ENCODE data around the gene HIF1A. TPM values are rescaled to one million over a fixed set of nuclear protein-coding genes. Genes with fewer than 3 reads are reported as not detected.
"Not testable (repeated sequence)": the region's sequence is repeated elsewhere in the genome, so short reads cannot be mapped to it uniquely, and the experiment has no call there.

HIF1A gene
- total and polyA plus RNA-seq, 4 donors: 15.4 to 79.2 (median 34.8) TPM

- not testable (repeated sequence) for H3K9me3 ChIP-seq (ENCODE audit: control insufficient read depth in 4 of 4, low read length in 3 of 4); DNase-seq (ENCODE audit: low spot score); H3K27me3 ChIP-seq (ENCODE audit: control insufficient read depth in 4 of 4, insufficient read depth in 4 of 4, low read length in 3 of 4); H3K4me3 ChIP-seq (ENCODE audit: low read depth in 1 of 3, low read length in 3 of 3); H3K27ac ChIP-seq (ENCODE audit: low read depth in 1 of 2, low read length in 2 of 2); H3K9ac ChIP-seq (ENCODE audit: low read depth in 1 of 2, low read length in 2 of 2); H3K36me3 ChIP-seq (ENCODE audit: control insufficient read depth in 4 of 4, insufficient read depth in 3 of 4, low read depth in 1 of 4, low read length in 3 of 4)
- H3K4me1 ChIP-seq (ENCODE audit: control insufficient read depth in 4 of 4, insufficient read depth in 4 of 4, low read length in 3 of 4): peaks cover 14 to 25% (median 18%) of the 10 kb centered on the region in 4 donors
- WGBS: 69% methylated on average over 4 of the region's 4 CpGs
Observed at GRCh38 chr14:61708693-61709092, 13.4 kb downstream of the HIF1A start.

- H3K27me3 ChIP-seq (ENCODE audit: control insufficient read depth in 4 of 4, insufficient read depth in 4 of 4, low read length in 3 of 4): no peaks in the 10 kb centered on the region
- no peak overlapping the region for H3K9ac ChIP-seq (ENCODE audit: low read depth in 1 of 2, low read length in 2 of 2)
- peaks cover 17 to 37% (median 31%) of the 10 kb centered on the region in 4 donors for H3K4me1 ChIP-seq (ENCODE audit: control insufficient read depth in 4 of 4, insufficient read depth in 4 of 4, low read length in 3 of 4)
- no peaks in the 10 kb centered on the region for H3K9me3 ChIP-seq (ENCODE audit: control insufficient read depth in 4 of 4, low read length in 3 of 4)
- TF ChIP-seq ATF3 (IDR thresholded peaks at IDR 0.05): no peak
- no peak for TF ChIP-seq GABPA (IDR thresholded peaks at IDR 0.05 in 1 of 2, conservative IDR thresholded peaks at IDR 0.05 in 1 of 2)
- peak; percentile 69 for TF ChIP-seq FOXA1 (IDR thresholded peaks at IDR 0.05)
- TF ChIP-seq EGR1 (IDR thresholded peaks at IDR 0.05; ENCODE audit: low read depth in 2 of 2): no peak
- peak in 1 of 2 donors; percentile 28 for TF ChIP-seq RXRA (IDR thresholded peaks at IDR 0.05)
- TF ChIP-seq TAF1 (conservative IDR thresholded peaks at IDR 0.05): no peak
- TF ChIP-seq SP1 (IDR thresholded peaks at IDR 0.05): no peak
- TF ChIP-seq FOXA2 (IDR thresholded peaks at IDR 0.05): peak; percentile 88
- TF ChIP-seq HNF4A (conservative IDR thresholded peaks at IDR 0.05): peak in 1 of 2 donors; percentile 36
- TF ChIP-seq MAX (IDR thresholded peaks at IDR 0.05): peak; percentile 17
- TF ChIP-seq REST (IDR thresholded peaks at IDR 0.05): no peak
- peak in 1 of 2 donors; percentile 38 for TF ChIP-seq JUND (IDR thresholded peaks at IDR 0.05)
- no peak for TF ChIP-seq YY1 (IDR thresholded peaks at IDR 0.05)
- TF ChIP-seq ZBTB33 (IDR thresholded peaks at IDR 0.05): no peak
- TF ChIP-seq RAD21 (IDR thresholded peaks at IDR 0.05): no peak
- no peak for TF ChIP-seq CTCF (IDR thresholded peaks at IDR 0.05; ENCODE audit: low read depth, low read length, missing input control)
- TF ChIP-seq NR2F2 (IDR thresholded peaks at IDR 0.05): no peak
- TF ChIP-seq HNF4G (IDR thresholded peaks at IDR 0.05): no peak
- H3K36me3 ChIP-seq (ENCODE audit: control insufficient read depth in 4 of 4, insufficient read depth in 3 of 4, low read depth in 1 of 4, low read length in 3 of 4): no peaks in the 10 kb centered on the region
- DNase-seq (ENCODE audit: low spot score): no peak
- H3K4me3 ChIP-seq (ENCODE audit: low read depth in 1 of 3, low read length in 3 of 3): no peak overlapping the region
- no peak overlapping the region for H3K27ac ChIP-seq (ENCODE audit: low read depth in 1 of 2, low read length in 2 of 2)
- WGBS: 72% methylated on average over 12 of the region's 12 CpGs
Observed at GRCh38 chr14:61710853-61711817, 15.8 kb downstream of the HIF1A start.

Data from liver (tissue), 9 donors.